CD14-positive monocyte (primary cell): ENCODE measurements around the gene IL1RAPL1. TPM values are rescaled to one million over a fixed set of nuclear protein-coding genes. Genes with fewer than 3 reads are reported as not detected.

Experiments
- DNase-seq, 3 donors: peaks; one replicate each; pipeline ENCODE4 v3.0.0-alpha.2; 2011 to 2022
- H2AFZ ChIP-seq: 2 replicates; pipeline ENCODE4 v1.6.0; 2012; ENCODE audit warnings: mild to moderate bottlenecking, low read depth, low read length, inconsistent platforms; ENCODE audit not compliant: insufficient read depth, poor library complexity, severe bottlenecking
- H3K27ac ChIP-seq, 2 donors: 1 replicate in 1 of 2; 2 replicates in 1 of 2; pipeline ENCODE4 v1.5.1; 2012 to 2013; ENCODE audit warnings: low read length in 2 of 2, control low read depth in 1 of 2, inconsistent platforms in 1 of 2, low read depth in 1 of 2, mild to moderate bottlenecking in 1 of 2
- H3K27me3 ChIP-seq, 2 donors: one replicate each; pipeline versions ENCODE4 v1.6.0 to v1.6.1; 2011 to 2013; ENCODE audit warnings: low read length in 2 of 2; ENCODE audit not compliant: control insufficient read depth in 2 of 2, insufficient read depth in 2 of 2
- H3K36me3 ChIP-seq, 2 donors: replicated peaks in 1 of 2; 1 replicate in 1 of 2; 2 replicates in 1 of 2; pipeline versions ENCODE4 v1.5.1 to v1.6.1; 2012 to 2013; ENCODE audit warnings: low read length in 2 of 2, control low read depth in 1 of 2, inconsistent platforms in 1 of 2, mild to moderate bottlenecking in 1 of 2; ENCODE audit not compliant: insufficient read depth in 2 of 2, control insufficient read depth in 1 of 2
- H3K4me1 ChIP-seq, 2 donors: 1 replicate in 1 of 2; 2 replicates in 1 of 2; pipeline versions ENCODE4 v1.5.1 to v1.6.1; 2012 to 2013; ENCODE audit warnings: low read length in 2 of 2, control low read depth in 1 of 2, inconsistent platforms in 1 of 2, mild to moderate bottlenecking in 1 of 2, moderate library complexity in 1 of 2; ENCODE audit not compliant: insufficient read depth in 2 of 2, control insufficient read depth in 1 of 2
- H3K4me2 ChIP-seq: replicated peaks from 2 replicates; pipeline ENCODE3; 2012; ENCODE audit warnings: low read length, moderate library complexity, mild to moderate bottlenecking; ENCODE audit not compliant: poor library complexity, severe bottlenecking; ENCODE audit errors: extremely low read depth
- H3K4me3 ChIP-seq, 3 experiments: fragments of 200-600 bp in 1 of 3; sonication (generic) in 1 of 3; replicated peaks in 1 of 3; 1 replicate in 2 of 3; 2 replicates in 1 of 3; pipeline ENCODE4 v1.5.1; 2011 to 2013; ENCODE audit warnings: low read length in 3 of 3, mild to moderate bottlenecking in 3 of 3, control low read depth in 2 of 3, low read depth in 2 of 3, inconsistent platforms in 1 of 3, moderate library complexity in 1 of 3
- H3K79me2 ChIP-seq: 2 replicates; pipeline ENCODE4 v1.6.0; 2012; ENCODE audit warnings: mild to moderate bottlenecking, control low read depth, inconsistent platforms, low read length, moderate library complexity; ENCODE audit not compliant: insufficient read depth
- H3K9ac ChIP-seq: 2 replicates; pipeline ENCODE4 v1.6.0; 2017; ENCODE audit warnings: low read length, mild to moderate bottlenecking; ENCODE audit not compliant: insufficient read depth, poor library complexity, severe bottlenecking
- H3K9me3 ChIP-seq, 2 donors: replicated peaks in 1 of 2; 1 replicate in 1 of 2; 2 replicates in 1 of 2; pipeline versions ENCODE4 v1.5.1 to v1.6.1; 2012 to 2013; ENCODE audit warnings: low read length in 2 of 2, control low read depth in 1 of 2; ENCODE audit not compliant: control insufficient read depth in 1 of 2, insufficient read depth in 1 of 2
- H4K20me1 ChIP-seq: 2 replicates; pipeline ENCODE4 v1.6.0; 2012; ENCODE audit warnings: mild to moderate bottlenecking, low read length, control low read depth, moderate library complexity; ENCODE audit not compliant: insufficient read depth
- H3K27ac Mint-ChIP-seq, 7 donors: one replicate each; pipeline ENCODE4 v1.8.0; 2020; ENCODE audit warnings: mild to moderate bottlenecking in 7 of 7, mixed read lengths in 7 of 7, moderate library complexity in 6 of 7, inconsistent platforms in 2 of 7
- H3K27me3 Mint-ChIP-seq, 3 donors: one replicate each; pipeline ENCODE4 v1.8.0; 2021 to 2022; ENCODE audit warnings: low read depth in 3 of 3, mild to moderate bottlenecking in 3 of 3, mixed read lengths in 3 of 3, moderate library complexity in 3 of 3, inconsistent platforms in 1 of 3
- H3K36me3 Mint-ChIP-seq, 2 donors: one replicate each; pipeline ENCODE4 v1.8.0; 2020; ENCODE audit warnings: mixed read lengths in 2 of 2, inconsistent platforms in 1 of 2, mild to moderate bottlenecking in 1 of 2
- H3K4me1 Mint-ChIP-seq: one replicate; pipeline ENCODE4 v1.8.0; 2020; ENCODE audit warnings: mild to moderate bottlenecking, mixed read lengths
- H3K4me3 Mint-ChIP-seq, 2 donors: one replicate each; pipeline ENCODE4 v1.8.0; 2020; ENCODE audit warnings: mild to moderate bottlenecking in 2 of 2, mixed read lengths in 2 of 2, moderate library complexity in 1 of 2
- H3K9me3 Mint-ChIP-seq, 7 donors: one replicate each; pipeline ENCODE4 v1.8.0; 2020 to 2022; ENCODE audit warnings: mixed read lengths in 7 of 7, mild to moderate bottlenecking in 6 of 7, moderate library complexity in 6 of 7, inconsistent platforms in 2 of 7
- CTCF ChIP-seq: fragments of 200-600 bp; IDR thresholded peaks from one replicate; pipeline ENCODE4 v1.8.0; 2022; ENCODE audit warnings: antibody characterized with exemption, mild to moderate bottlenecking
- WGBS: methylation state at CpG from one replicate; pipeline ENCODE4 v1.1.5; 2013; ENCODE audit warnings: missing lambda C conversion rate; ENCODE audit not compliant: insufficient coverage; 5-methylcytosine and 5-hydroxymethylcytosine counted together
- intact Hi-C, 2 donors: fragments of 100-400 bp; cut with micrococcal nuclease; formaldehyde crosslinking; loops; one replicate each; pipeline versions ENCODE4 v1.15.0 to v1.15.1; 2023
- polyA plus RNA-seq, 3 donors: library from polyadenylated mRNA; depleted of rRNA in 1 of 3; unstranded in 2 of 3; stranded (reverse) in 1 of 3; fragments of 300-500 nt in 2 of 3; fragments of >200 nt in 1 of 3; fragmentation: Illumina TruSeq in 2 of 3; gene quantifications; 1 replicate in 2 of 3; 2 replicates in 1 of 3; pipeline ENCODE4 v1.2.3, GENCODE V29; 2012 to 2021

Gene IL1RAPL1
- polyA plus RNA-seq, 3 donors: not detected

- Mint-ChIP-seq H3K4me1 (no peaks in the 10 kb centered on the region), H3K4me3 (no peak overlapping the region), H3K27me3 (no peaks in the 10 kb centered on the region), H3K9me3 (peaks cover 0 to 3% (median 0%) of the 10 kb centered on the region in 7 donors), H3K36me3 (no peaks in the 10 kb centered on the region), H3K27ac (no peak overlapping the region)
- Histone ChIP-seq H2AFZ (no peak overlapping the region), H3K36me3 (no peaks in the 10 kb centered on the region), H3K9ac (no peak overlapping the region), H3K4me3 (no peak overlapping the region), H3K27ac (no peak overlapping the region), H3K9me3 (no peaks in the 10 kb centered on the region), H3K27me3 (no peaks in the 10 kb centered on the region), H3K4me1 (no peaks in the 10 kb centered on the region), H3K79me2 (no peaks in the 10 kb centered on the region), H3K4me2 (no peak overlapping the region), H4K20me1 (no peaks in the 10 kb centered on the region)
- TF ChIP-seq CTCF: no peak
- intact Hi-C loops: no loop called here
- DNase-seq: no peak
- WGBS: 94% methylated on average over 2 of the region's 6 CpGs
Measured at GRCh38 chrX:29237972-29238371, 650.7 kb downstream of the IL1RAPL1 start.

- TF ChIP-seq CTCF: no peak
- H3K4me3 ChIP-seq: no peak overlapping the region
- no peaks in the 10 kb centered on the region for H3K36me3 Mint-ChIP-seq
- no peak overlapping the region for H3K27ac ChIP-seq
- no CpG with 5 or more reads among the region's 2 CpGs for WGBS
- no peak overlapping the region for H3K4me3 Mint-ChIP-seq
- H2AFZ ChIP-seq: no peak overlapping the region
- no peaks in the 10 kb centered on the region for H3K4me1 Mint-ChIP-seq
- no peak overlapping the region for H3K4me2 ChIP-seq
- H3K27me3 Mint-ChIP-seq: no peaks in the 10 kb centered on the region
- H3K27me3 ChIP-seq: no peaks in the 10 kb centered on the region
- no peaks in the 10 kb centered on the region for H3K9me3 ChIP-seq
- no peaks in the 10 kb centered on the region for H4K20me1 ChIP-seq
- no peaks in the 10 kb centered on the region for H3K79me2 ChIP-seq
- no peak for DNase-seq
- peaks cover 0 to 3% (median 0%) of the 10 kb centered on the region in 7 donors for H3K9me3 Mint-ChIP-seq
- H3K9ac ChIP-seq: no peak overlapping the region
- H3K4me1 ChIP-seq: no peaks in the 10 kb centered on the region
- H3K36me3 ChIP-seq: no peaks in the 10 kb centered on the region
- H3K27ac Mint-ChIP-seq: no peak overlapping the region
- intact Hi-C loops: no loop called here
Measured at GRCh38 chrX:29241809-29242208, 654.6 kb downstream of the IL1RAPL1 start.
